K562 (cell line): ENCODE measurements around the gene WDR64.

Experiments used
- ZNF707 ChIP-seq: fragments of 250-450 bp; sonication (Bioruptor Pico); conservative IDR thresholded peaks from 2 replicates; pipeline ENCODE4 v1.8.0; 2022; ENCODE audit warnings: inconsistent platforms, mild to moderate bottlenecking, moderate library complexity
- TF ChIP-seq, protein P1 (sequence below), 3 experiments: IDR thresholded peaks in 2 of 3; conservative IDR thresholded peaks in 1 of 3; 2 replicates each; pipeline ENCODE4 v1.5.1; 2011 to 2012; ENCODE audit warnings: low read length in 3 of 3, mild to moderate bottlenecking in 3 of 3, control low read depth in 2 of 3, improper control_type of control experiment in 1 of 3, inconsistent platforms in 1 of 3, low read depth in 1 of 3, mixed read lengths in 1 of 3, moderate library complexity in 1 of 3; ENCODE audit not compliant: insufficient read depth in 2 of 3

- TF ChIP-seq, protein P1, sequence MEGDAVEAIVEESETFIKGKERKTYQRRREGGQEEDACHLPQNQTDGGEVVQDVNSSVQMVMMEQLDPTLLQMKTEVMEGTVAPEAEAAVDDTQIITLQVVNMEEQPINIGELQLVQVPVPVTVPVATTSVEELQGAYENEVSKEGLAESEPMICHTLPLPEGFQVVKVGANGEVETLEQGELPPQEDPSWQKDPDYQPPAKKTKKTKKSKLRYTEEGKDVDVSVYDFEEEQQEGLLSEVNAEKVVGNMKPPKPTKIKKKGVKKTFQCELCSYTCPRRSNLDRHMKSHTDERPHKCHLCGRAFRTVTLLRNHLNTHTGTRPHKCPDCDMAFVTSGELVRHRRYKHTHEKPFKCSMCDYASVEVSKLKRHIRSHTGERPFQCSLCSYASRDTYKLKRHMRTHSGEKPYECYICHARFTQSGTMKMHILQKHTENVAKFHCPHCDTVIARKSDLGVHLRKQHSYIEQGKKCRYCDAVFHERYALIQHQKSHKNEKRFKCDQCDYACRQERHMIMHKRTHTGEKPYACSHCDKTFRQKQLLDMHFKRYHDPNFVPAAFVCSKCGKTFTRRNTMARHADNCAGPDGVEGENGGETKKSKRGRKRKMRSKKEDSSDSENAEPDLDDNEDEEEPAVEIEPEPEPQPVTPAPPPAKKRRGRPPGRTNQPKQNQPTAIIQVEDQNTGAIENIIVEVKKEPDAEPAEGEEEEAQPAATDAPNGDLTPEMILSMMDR (IDR thresholded peaks at IDR 0.05 in 2 of 3, conservative IDR thresholded peaks at IDR 0.05 in 1 of 3; ENCODE audit: insufficient read depth in 2 of 3, low read depth in 1 of 3, low read length in 3 of 3), result no peak
- no peak for TF ChIP-seq ZNF707
Observed at GRCh38 chr1:241612533-241613477, 39.3 kb upstream of the WDR64 start.
